Epidermal melanocyte (primary cell): Measurements from ENCODE around the gene DNER.
"Not testable (repeated sequence)": the region's sequence is repeated elsewhere in the genome, so short reads cannot be mapped to it uniquely, and the experiment has no call there.

Experiments used
- DNase-seq: peaks from one replicate; pipeline ENCODE4 v3.0.0; 2011; ENCODE audit warnings: low spot score; ENCODE audit not compliant: insufficient read length

DNER gene

DNA sequence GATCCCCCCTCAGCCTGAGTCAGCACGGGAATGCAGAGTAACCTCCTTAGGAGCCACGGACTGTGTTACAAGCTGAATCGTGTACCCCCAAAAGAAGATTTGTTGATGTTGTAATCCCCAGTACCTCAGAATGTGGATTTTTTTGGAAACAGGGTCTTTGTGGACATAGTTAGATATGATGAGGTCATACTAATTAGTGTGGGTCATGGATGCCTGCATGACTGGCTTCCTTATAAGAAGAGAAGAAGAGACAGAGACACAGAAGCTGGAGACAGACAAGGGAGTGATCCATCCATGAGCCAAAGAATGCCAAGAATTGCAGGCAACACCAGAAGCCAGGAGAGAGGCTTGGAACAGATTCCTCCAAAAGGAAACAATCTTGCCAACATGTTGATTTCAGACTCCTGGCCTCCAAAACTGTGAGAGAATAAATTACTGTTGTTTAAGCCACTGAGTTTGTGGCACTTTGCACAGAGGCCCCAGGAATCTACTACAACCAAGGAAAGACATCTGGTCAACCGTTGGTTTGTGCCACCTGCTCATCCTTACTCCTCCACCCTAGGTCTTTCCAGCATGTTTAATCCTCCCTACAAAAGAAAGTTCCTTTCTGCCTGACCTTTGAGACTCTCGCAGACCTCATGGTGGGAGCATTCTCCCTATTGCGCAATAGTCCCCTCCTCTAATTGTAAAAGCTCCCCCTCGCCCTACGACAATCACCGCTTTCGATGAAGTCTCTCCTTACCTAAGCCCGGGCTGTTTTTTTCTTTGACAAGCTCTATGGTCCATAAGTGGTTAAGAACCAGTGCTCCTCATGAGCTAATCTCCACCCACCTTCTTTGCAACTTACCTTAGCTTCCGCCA is 91.6 kb downstream of the DNER start:
- DNase-seq, result no peak

DNA sequence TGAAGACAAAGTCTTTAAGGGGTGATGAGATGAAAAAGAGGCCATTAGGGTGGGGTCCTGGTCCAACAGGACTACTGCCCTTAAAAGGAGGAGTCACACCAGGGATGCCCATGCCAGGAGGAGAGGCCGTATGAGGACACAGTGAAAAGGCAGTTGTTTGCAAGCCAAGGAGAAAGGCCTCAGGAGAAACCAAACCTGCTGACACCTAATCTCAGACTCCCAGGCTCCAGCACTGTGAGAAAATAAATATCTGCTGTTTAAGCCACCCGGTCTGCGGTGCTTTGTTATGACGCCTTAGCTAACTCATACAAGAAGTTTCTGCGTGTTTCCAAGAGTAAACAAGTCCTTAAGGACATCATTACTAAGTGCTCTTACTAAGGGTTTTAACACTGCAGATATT is 93.6 kb downstream of the DNER start:
- no peak for DNase-seq

DNA sequence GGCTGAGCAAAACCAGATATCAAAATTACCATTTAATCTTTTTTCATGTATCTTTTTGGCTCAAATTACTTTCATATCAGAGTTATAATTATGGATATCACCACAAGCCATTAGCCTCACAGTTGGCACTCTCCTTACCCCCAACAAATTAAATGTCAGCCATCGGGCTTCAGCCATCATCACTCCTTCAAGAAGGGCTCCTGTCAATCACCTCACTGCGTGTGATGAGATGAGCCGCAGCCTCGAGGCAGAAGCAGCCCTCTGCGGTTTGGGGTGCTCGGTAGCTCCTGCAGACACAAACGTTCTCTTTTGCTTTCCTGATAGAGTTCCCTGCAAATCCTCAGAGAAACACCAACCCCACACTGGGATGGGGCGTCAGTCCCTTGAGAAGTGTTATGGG is 94.1 kb downstream of the DNER start:
- no peak for DNase-seq

DNA sequence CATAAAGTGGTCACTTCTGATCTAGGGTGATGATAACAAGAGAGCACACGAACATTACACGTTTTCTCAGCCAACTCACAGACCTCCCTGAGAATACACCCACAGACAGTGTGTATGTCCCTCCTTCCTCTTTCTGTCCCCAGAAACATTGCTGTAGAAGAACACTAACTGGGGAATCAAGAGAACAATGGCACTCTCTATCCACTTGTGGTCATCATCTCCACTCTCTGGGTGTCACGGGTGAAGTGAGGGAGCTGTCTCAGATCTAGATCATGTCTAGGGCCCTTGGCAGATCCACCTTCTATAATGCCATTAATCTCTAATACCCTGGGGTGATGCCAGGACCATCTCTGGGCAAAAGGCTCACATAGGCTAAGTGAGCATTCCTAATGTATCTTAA is 97.9 kb downstream of the DNER start:
- no peak for DNase-seq

DNA sequence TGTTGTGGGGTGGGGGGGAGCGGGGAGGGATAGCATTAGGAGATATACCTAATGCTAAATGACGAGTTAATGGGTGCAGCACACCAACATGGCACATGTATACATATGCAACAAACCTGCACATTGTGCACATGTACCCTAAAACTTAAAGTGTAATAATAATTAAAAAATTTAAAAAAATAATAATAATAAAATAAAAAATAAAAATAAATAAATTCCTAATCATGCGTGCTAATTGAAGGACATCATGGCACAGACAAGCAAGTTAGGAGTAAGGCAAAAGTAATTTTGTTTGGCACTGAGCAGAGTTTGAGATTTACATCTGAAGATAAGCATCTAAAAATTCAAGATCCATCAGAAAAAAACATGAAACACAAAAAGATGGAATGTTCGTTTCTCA is 100.3 kb downstream of the DNER start:
- not testable (repeated sequence) for DNase-seq

DNA sequence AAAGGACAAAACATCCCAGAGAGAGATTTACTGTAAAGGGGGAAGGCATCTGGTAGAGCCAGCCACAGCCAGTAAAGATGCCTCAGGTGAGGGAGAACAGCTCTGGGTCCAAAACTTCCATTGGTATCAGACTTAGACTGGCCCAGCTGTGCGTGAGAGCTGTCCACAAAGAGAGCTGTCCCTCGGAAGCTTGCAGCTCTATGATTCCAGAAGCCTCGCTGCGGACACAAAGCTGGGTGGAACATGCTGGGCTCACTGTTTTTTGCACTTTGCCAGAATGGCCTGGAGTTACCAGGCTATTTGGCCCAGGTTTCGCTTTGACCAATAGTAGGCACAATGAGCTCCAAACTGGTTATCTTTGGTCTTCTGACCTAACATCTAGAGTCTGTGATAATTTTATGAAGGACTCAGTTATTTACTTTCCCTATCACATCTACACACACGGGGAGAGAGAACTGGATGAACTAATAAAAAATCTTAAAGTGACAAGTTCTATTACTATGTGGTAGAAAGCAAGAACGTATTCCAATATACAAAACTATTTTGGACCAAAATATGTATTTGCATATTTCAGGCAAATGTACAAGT is 101.9 kb downstream of the DNER start:
- no peak for DNase-seq

DNA sequence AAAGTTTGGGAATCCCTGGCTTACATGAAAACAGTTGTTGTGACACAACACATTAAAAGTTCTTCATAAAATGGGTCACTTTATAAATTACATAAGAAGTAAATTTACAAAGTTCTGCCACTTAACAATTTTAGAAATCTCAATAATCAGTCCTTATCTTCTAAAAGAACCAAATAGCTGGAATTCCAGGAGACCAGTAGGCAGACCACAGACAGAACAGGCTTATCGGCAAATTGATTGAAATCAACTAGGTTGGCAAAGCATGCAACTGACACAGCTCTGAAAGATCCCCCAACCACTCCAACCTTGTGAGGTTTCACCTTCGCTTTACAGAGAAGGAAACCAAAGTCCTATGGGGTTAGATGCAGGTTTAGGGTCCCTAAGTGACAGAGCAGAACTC is 103.0 kb downstream of the DNER start:
- DNase-seq, result no peak

DNA sequence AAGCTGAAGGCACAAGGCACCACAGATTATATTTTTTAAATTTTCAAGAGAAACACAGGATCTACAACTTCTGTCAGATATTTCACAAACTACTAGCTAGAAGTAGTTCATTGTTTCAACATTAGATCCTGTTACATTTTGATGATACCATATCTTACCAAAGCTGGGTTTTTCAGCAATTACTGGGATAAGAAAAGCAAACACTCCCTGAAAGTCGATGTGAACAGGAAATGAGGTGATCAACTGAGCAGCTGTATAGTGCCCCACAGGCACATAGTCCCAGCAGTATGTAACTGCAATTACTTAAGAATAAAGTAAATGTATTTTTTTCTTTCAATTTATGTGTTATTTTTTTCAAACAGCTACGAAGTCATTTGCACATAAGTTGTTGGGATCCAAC is 103.5 kb downstream of the DNER start:
- no peak for DNase-seq

DNA sequence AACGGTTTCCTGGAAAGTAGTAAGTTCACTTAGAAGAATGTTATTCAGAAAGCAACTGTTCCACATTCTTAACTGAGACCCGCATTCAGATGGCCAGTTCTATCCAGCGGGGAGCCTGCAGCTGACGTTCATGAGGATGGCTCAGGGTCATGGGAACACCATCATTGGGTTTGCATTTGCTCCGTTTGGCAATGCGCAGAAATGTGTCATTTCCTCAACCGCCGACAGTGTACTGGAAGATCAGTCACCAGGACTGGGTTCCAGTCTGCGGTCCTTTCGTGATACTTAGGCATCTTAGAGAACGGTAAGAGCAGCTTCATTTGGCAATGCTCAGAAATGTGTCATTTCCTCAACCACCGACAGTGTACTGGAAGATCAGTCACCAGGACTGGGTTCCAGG is 104.0 kb downstream of the DNER start:
- DNase-seq, result no peak

DNA sequence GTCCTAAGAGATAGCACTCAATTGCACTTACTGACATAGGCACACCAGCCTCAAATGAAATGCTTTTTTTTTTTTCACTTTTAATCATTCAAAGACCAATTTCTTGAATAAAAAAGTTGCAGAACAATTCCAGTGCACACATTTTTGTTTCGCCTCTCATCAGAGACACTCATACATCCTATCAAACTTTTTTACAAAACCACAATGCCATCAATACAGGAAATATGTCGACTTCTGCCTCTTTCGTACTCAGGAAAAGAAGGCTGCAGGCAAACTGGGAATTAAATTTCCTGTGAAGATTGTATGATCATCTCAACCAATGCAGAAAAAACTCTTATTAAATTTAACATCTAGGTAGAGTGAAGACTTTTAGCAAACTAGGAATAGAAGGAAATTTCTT is 112.4 kb downstream of the DNER start:
- no peak for DNase-seq

DNA sequence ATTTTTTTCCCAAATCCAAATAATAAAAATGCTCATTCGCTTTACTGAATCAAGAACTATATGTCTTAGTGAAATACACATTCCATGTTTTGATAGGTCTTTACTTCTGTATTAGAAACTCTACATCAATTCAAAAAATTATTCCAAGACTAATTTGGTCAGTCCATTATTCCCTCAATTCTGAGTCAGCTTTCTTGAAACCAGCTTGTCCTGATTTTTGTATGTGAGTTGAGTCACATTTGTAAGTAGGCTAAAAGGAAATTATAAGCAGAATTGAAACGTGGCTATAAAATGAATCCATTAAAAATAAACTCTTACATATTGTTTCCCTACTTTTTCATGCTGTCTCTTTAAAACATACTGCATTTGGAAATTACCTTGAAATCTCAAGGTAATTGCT is 113.0 kb downstream of the DNER start:
- no peak for DNase-seq

DNA sequence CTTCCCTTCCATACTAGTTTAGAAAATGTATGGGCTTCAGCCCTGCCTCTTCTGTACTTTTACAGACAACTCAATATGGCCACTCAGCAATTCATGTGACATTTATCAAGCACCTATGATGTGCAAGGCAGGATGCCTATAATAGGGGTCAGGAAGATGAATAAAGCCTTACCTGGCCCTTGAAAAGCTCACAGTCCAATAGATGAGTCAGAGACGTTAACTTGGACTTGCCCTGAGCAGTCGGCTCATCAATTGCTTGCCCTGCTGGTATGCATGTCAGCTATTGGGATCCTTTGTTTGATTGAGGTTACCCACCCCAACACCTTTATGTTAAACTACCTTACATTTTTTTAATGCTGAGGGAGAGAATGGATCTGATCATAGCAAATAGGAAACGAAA is 116.1 kb downstream of the DNER start:
- no peak for DNase-seq

DNA sequence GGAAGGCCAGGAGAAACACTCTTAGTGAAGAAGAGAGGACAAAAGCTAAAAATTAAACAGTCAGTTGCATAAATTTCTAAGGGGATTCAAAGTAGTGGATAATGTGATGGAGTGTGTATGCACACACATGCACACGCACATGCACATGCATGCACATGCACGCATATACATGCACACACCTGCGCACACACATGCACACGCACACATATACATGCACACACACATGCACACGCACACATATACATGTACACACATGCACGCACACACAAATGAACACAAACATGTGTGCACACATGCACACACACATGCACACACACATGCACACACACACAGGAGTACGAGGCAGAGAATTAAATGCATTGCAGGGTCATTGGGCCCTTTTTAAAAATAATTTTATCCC is 117.6 kb downstream of the DNER start:
- no peak for DNase-seq

DNA sequence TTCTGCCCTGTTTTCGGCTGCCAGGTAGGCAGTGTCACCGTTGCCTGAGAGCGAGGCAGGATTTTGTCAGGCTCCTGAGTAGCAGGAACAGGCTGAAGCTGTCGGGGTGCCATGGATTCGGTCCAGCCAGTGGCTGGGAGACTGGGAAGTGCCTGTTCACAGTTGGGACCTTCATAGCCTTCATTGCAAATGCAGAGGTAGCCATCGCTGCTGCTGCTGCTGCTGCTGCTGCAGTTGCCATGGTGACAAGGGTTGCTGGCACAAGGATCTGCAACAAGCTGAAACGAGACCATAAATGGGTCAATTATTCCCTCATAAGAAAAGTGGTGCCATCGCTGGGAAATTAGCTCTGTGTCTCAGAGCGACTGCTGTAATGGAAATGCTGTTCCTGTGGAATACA is 122.7 kb downstream of the DNER start:
- no peak for DNase-seq

DNA sequence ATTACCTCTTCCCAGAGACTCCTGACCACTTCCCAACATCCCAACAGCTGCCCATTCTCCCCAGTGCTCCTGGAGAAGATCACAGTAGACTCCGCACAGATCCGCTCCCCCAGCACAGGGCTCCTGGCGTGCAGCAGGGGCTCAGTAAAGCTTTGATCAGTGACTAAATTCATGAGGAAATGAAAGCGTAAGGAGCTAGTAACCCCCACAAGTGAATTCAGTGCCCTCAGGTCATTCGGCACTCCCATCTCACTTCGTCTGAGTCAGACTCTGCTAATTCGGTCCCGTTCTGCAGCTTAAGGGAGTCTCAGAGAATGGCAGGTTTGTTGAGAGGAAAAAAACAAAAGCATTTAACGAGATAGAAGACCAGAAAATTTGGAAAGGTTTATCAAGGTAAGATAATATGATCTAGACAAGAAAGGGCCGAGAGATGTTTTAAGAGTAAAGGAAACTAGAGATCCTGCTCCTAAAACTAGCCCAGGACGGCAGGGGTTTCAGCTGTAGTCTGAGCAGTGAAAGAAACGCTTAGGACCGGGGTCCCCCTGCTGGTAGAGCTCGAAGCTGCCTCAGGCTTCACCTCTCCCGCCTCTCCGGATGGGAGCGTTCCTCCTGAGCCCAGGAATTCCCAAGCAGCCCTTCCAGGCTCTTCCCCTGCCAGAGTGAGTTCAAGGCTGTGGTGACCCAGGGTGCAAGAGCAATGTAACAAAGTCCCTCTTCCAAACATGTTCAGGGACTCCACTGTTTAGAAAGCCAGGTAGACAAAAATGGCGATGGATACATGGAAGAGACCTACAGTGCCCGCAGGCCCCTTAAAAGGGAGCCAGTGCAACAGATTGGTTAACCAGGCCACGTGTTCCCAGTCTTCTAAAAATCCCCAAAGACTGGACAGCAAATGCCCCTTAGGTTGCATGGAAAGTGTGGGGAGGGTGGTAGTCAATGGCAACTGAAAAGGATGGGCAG is 127.3 kb downstream of the DNER start:
- peak; percentile 68 for DNase-seq

DNA sequence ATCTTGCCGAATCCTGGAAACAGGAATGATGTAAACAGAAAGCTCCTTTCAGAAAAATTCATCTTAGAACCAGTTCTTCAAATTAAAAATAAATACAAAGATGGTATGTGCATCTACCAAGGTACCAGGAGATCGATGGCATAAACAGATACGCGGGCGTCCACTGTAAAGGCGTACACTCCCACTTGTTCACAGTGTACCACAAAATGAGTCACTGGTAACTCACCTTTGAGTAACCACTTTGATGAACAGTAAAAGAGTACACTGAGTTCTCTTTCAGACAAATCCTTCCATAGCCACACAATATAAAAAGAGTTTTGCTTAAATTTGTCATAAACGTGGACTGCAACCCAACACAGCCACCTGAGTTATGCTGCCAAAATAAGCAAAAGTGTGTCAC is 128.3 kb downstream of the DNER start:
- no peak for DNase-seq

DNA sequence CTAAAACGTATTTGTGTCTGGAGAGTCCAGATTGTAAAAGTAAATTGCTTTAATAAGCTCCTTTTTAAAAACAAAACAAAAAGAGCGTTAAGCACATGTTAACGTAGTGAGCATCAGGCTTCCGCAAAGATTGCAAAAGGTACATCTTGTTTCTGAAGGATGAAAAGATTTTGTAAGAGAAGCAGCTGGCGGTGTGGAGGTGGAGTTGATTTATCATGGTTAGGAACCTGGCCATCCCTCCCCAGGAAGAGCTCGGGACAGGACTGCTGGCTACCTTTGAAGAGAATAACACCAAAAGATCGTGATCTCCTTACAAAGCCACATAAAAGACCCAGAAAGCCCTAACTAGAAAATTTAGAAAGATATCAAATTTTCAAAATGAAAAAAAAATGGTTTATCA is 132.2 kb downstream of the DNER start:
- no peak for DNase-seq

DNA sequence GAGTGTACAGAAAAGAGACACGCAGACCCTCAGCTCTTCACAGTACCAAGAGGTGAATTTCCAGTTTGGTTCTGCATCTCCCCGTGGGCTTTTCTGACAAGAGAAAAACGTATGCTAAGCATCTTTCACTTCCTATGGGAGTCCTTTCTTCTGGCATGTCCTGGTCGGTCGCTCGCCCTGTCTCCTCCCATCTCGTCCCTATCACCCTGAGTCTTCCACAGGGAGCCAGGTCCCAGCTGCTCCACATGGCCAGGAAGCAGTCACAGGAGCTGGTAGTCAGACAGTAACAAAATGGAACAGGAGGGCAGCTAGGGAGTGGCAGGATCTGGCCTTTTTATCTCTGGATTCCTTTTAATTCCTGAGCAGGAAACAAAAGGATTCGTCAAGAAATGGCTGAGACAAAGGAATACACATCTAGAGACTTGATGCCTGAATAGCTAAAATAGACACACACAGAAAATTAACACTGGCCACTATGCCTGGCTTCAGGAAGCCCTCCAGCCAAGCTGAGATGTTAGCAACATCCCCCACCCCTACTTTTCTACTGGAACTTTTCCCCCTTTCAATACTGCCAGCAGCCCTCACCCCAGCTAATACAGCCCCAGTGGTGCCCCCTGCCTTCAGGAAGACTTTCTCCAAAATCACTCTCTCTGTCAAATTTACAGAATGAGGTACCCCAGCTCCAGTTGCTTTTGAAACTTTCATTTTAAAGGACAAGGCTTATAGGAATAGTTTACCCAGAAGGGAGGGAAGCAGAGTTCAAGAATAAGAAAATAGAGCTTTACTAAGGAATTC is 136.1 kb downstream of the DNER start:
- no peak for DNase-seq

DNA sequence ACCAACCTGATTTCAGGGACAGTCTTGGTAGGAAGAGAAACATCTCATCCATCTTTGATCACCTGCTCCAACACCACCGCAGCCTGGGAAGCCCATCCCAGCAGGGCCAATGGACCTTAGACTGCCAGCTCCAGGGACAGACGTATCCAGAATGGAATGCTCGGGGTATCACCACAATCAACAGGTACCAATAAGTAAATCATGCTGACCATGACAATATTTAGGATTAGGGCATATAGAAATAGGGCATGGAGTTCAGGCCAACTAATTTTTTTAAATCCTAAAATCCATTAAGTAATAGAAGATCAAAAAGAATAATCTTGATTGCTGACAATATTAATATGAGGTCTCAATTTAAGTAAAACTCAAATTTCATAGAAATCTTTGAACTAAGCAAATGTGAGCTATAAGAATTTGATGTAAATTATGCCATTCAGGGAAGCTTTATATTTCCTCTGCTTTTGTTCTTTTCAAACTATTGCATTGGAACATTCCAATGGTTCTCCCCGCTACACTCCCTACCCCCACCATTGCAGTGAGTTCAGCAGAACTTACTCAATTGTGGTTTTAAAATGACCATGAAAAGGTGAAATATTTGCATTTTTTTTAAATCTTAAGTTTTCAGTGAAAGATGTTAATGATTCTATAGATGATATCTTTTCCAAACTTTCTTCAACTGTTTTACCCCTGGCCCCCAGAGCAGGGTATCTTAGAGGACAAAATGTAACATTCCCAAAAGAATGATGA is 138.6 kb downstream of the DNER start:
- DNase-seq, result no peak

DNA sequence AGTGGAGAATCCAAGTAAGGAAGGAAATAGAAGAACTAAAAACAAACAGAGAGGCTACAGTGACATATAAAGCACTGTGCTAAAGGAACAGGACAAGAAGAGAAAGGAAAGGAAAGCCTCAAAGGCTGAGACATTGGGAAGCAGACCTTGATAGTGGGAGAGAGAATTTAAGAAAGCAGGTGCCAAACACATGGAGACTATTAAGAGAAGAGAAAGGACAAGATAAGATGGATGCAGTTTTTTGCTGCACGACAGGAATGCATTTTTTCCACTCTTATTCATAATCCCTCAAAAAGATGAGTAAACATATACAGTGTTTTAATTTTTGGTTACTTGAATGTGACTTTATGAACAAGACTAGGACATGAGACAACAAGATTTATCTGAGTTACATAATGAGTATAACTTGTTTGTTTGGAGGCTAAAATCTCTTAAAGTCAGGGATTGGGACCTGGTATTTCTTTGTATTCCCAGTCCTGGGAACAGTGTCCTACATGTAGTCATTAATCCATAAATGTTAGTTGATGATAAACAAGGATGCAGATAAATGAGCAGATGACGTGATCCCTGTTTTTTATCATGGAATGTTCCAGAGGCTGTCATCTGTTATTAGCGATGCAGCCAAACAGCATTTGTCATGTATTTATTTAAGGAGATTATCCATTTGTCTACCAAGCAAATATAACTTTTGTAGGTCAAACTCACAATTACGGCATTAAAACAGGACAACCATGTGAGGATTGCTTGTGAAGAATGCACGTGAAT is 141.7 kb downstream of the DNER start:
- no peak for DNase-seq
